Measurements from ENCODE around the gene LIAS.
"Not testable (repeated sequence)": the region's sequence is repeated elsewhere in the genome, so short reads cannot be mapped to it uniquely, and the experiment has no call there.

Gene LIAS

GRCh38 chr4:39458505-39459300 is at the start of gene LIAS, which contains the start of gene RPL9:
LIAS (plus strand) TSS chr4:39459056; CDS start chr4:39459118, 62 bp downstream.
RPL9 (minus strand) TSS chr4:39458922; CDS start chr4:39458439, 483 bp downstream.
- peak; percentile 96 for DNase-seq (ENCODE audit: low spot score)

- DNase-seq (ENCODE audit: low spot score), result no peak
These were observed 48.4 kb upstream of the LIAS start for GRCh38 chr4:39410415-39410814.

GRCh38 chr4:39411561-39411960 is 47.3 kb upstream of the LIAS start:
- DNase-seq (ENCODE audit: low spot score), result not testable (repeated sequence)

- no peak for DNase-seq (ENCODE audit: low spot score)
These were observed 43.1 kb upstream of the LIAS start for GRCh38 chr4:39415678-39416283.

GRCh38 chr4:39422247-39422646 is 36.6 kb upstream of the LIAS start:
- no peak for DNase-seq (ENCODE audit: low spot score)

- DNase-seq (ENCODE audit: low spot score), result not testable (repeated sequence)
These were observed 33.6 kb upstream of the LIAS start for GRCh38 chr4:39425297-39425696.

- DNase-seq (ENCODE audit: low spot score), result no peak
These were observed 32.1 kb upstream of the LIAS start for GRCh38 chr4:39426728-39427127.

- DNase-seq (ENCODE audit: low spot score), result no peak
These were observed 31.2 kb upstream of the LIAS start for GRCh38 chr4:39427520-39428114.

GRCh38 chr4:39429476-39430334 is 29.2 kb upstream of the LIAS start:
- DNase-seq (ENCODE audit: low spot score), result no peak

GRCh38 chr4:39433878-39434492 is 24.9 kb upstream of the LIAS start:
- no peak for DNase-seq (ENCODE audit: low spot score)

- DNase-seq (ENCODE audit: low spot score), result no peak
These were observed 22.9 kb upstream of the LIAS start for GRCh38 chr4:39435659-39436563.

GRCh38 chr4:39441593-39441992 is 17.3 kb upstream of the LIAS start:
- DNase-seq (ENCODE audit: low spot score), result no peak

- DNase-seq (ENCODE audit: low spot score), result no peak
These were observed 15.9 kb upstream of the LIAS start for GRCh38 chr4:39442998-39443397.

GRCh38 chr4:39446483-39446841 is 12.4 kb upstream of the LIAS start:
- no peak for DNase-seq (ENCODE audit: low spot score)

- no peak for DNase-seq (ENCODE audit: low spot score)
These were observed 11.8 kb upstream of the LIAS start for GRCh38 chr4:39446842-39447573.

GRCh38 chr4:39450618-39451017 is 8.2 kb upstream of the LIAS start:
- no peak for DNase-seq (ENCODE audit: low spot score)

GRCh38 chr4:39451423-39452023 is 7.3 kb upstream of the LIAS start:
- DNase-seq (ENCODE audit: low spot score), result no peak

- DNase-seq (ENCODE audit: low spot score), result no peak
These were observed 6.5 kb upstream of the LIAS start for GRCh38 chr4:39452153-39452859.
